Activated CD4-positive, alpha-beta T cell treated with anti-CD3 and anti-CD28 coated beads, Interleukin-2, amount 10 ng/mL, durations not matched to agents 7 days and 5 days (primary cell): Measurements from ENCODE around the gene SLC35F3. TPM values are rescaled to one million over a fixed set of nuclear protein-coding genes. Genes with fewer than 3 reads are reported as not detected.
"Not testable (repeated sequence)": the region's sequence is repeated elsewhere in the genome, so short reads cannot be mapped to it uniquely, and the experiment has no call there.

Experiments used
- CTCF ChIA-PET: fragments of 350-600 bp; sonication (Branson Sonifier 250); formaldehyde crosslinking; loops from one replicate; lab custom pipeline; 2021; ENCODE audit warnings: antibody characterized with exemption; lab: Charles Lee
- POLR2A ChIA-PET: fragments of 350-600 bp; sonication (Branson Sonifier 250); formaldehyde crosslinking; loops from one replicate; lab custom pipeline; 2021; ENCODE audit warnings: antibody characterized with exemption; lab: Charles Lee
- DNase-seq: peaks from one replicate; pipeline ENCODE4 v3.0.0-alpha.2; 2020
- H3K27ac Mint-ChIP-seq: one replicate; pipeline ENCODE4 v1.8.0; 2021; ENCODE audit warnings: mild to moderate bottlenecking, moderate library complexity, mixed read lengths
- H3K27me3 Mint-ChIP-seq: one replicate; pipeline ENCODE4 v1.8.0; 2021; ENCODE audit warnings: mixed read lengths
- H3K36me3 Mint-ChIP-seq: one replicate; pipeline ENCODE4 v1.8.0; 2021; ENCODE audit warnings: low read depth, mixed read lengths
- H3K4me1 Mint-ChIP-seq: one replicate; pipeline ENCODE4 v1.8.0; 2021; ENCODE audit warnings: mixed read lengths
- H3K4me3 Mint-ChIP-seq: one replicate; pipeline ENCODE4 v1.8.0; 2021; ENCODE audit warnings: mild to moderate bottlenecking, moderate library complexity, mixed read lengths
- H3K9me3 Mint-ChIP-seq: one replicate; pipeline ENCODE4 v1.8.0; 2021; ENCODE audit warnings: mixed read lengths
- total RNA-seq, 2 experiments: library from RNA; stranded (reverse); gene quantifications; one replicate each; pipeline ENCODE4 v1.2.3, GENCODE V29; 2021

The SLC35F3 gene
- total RNA-seq, 2 experiments from 2014 or later, result 5.9 to 6.5 TPM

DNA sequence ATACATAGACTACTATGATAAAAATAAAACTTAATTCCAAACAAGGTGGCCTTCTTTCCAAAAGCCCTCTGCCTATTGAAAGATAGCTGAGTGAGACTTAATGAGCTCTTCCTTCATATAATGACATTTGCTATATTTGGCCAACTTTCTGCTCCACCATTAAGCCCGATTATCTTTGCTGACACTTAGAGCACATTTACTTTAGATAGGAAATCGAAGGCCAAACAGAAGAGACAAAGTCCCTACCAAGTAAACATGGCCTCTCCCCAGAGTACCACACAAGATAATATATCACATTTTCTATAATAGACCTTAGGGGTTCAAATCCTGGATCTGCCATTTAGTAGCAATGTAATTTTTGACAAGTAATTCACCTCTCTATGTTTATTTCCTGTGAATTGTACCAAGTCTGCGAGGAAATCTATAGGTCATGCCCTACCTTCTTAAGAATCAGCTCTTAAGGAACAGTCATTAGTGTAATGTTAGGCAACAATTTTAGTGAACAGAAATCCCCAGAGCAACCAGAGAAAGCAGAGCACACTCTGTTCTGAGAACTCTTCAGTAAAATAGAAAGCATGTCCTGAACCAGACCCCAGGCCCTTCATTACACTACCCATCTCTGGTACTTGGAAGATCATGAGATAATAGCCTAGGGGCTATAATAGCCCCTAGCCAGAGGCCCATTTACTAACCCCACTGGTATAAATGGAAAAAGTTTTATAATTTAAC lies 451.5 kb downstream of the SLC35F3 start:
- Mint-ChIP-seq H3K27me3 (peaks cover 16% of the 10 kb centered on the region), H3K9me3 (no peaks in the 10 kb centered on the region)
- POLR2A ChIA-PET, result no interaction called here

DNA sequence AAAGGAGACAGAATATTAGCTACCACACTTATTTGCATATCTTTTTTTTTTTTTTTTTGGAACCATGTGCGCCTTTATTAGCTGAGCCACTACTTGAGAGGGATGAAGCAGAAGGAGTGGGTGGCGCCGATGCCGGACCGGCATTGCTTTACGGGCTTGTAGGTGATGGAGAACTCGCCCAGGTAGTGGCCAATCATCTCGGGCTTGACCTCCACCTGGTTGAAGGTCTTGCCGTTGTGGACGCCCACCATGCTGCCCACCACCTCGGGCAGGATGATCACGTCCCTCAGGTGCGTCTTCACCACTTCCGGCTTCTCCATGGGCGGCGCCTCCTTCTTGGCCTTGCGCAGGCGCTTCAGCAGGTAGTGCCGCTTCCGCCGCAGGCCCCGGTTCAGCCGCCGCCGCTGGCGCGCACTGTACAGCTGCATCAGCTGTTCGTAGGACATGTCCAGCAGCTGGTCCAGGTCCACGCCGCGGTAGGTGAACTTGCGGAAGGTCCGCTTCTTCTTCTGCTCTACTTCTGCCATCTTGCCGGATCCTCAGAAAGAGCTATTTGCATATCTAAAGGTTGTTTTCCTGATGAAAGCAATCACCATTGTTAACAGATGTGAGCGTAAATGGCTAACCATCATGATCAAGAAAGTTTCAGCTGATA lies 452.3 kb downstream of the SLC35F3 start:
- Mint-ChIP-seq H3K27ac (peak overlapping the region; percentile 80), H3K4me3 (peak overlapping the region; percentile 67), H3K27me3 (peaks cover 18% of the 10 kb centered on the region)
- H3K4me1 Mint-ChIP-seq, H3K9me3 Mint-ChIP-seq, H3K36me3 Mint-ChIP-seq, DNase-seq, POLR2A ChIA-PET: not testable (repeated sequence)
- CTCF ChIA-PET, result interaction anchor here (1.1 kb wide), 2 partner anchors 16 to 45 kb away, joined by 3 read pairs; partner anchors contain the start of gene COA6

More for the DNA sequence above, 451.5 kb downstream of the SLC35F3 start:
- CTCF ChIA-PET, result interaction anchor here (1.1 kb wide), 1 partner anchor 17 kb away, joined by 3 read pairs; the partner anchor contains the start of gene COA6
- no peak for DNase-seq
- Mint-ChIP-seq H3K36me3 (no peaks in the 10 kb centered on the region), H3K4me3 (no peak overlapping the region), H3K27ac (no peak overlapping the region), H3K4me1 (no peaks in the 10 kb centered on the region)

DNA sequence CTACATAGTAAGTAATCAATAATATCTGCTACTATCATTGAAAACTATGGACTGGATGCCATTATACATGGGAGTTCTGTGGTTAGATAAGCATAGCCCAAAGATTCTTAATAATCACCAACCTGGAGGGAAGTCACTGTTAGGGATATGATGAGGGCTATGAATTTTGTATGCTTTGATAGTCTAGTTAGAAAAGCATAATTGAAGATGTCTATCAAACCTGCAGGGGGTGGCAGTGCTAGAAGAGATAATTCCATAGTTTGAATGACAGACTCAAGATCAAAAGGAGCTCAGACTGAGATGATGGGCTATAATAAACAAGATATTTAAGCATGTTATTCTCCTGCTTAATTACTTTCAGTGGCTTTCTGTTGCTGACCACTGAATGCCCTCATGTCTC lies 453.4 kb downstream of the SLC35F3 start:
- H3K4me1 Mint-ChIP-seq, result no peaks in the 10 kb centered on the region
- H3K4me3 Mint-ChIP-seq, result no peak overlapping the region
- ChIA-PET POLR2A (no interaction called here), CTCF (interaction anchor here (1.1 kb wide), 1 partner anchor 46 kb away, joined by 3 read pairs; no protein-coding TSS in a partner anchor)
- peaks cover 13% of the 10 kb centered on the region for H3K27me3 Mint-ChIP-seq
- no peaks in the 10 kb centered on the region for H3K9me3 Mint-ChIP-seq
- no peak overlapping the region for H3K27ac Mint-ChIP-seq
- no peaks in the 10 kb centered on the region for H3K36me3 Mint-ChIP-seq
- no peak for DNase-seq

DNA sequence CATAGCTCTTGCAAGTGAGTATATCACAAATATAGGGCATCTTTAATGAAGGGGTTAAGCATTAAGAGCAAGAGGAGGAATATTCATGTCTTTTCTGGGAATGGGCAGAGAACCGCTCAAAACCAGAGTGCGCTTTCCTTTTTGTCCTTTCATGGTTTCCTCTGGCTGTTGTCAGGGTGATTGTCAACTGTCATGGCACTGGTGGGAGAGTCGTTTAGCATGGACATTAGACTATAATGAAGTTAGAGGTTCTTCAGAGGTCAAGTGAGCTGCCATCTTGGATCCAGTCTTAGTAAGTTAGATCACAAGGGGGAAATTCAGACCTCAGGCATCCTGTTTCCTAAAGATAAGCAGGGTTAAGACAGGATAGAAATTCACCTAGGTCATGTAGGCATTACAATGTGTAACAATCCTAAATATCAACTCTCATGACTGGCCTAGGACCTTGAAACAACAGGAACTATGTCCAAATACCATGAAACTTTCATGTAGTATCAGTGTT lies 456.7 kb downstream of the SLC35F3 start:
- no peaks in the 10 kb centered on the region for H3K9me3 Mint-ChIP-seq
- no peak overlapping the region for H3K4me3 Mint-ChIP-seq
- POLR2A ChIA-PET, result no interaction called here
- H3K27ac Mint-ChIP-seq, result no peak overlapping the region
- DNase-seq, result no peak
- H3K4me1 Mint-ChIP-seq, result no peaks in the 10 kb centered on the region
- peaks cover 7% of the 10 kb centered on the region for H3K27me3 Mint-ChIP-seq
- CTCF ChIA-PET, result no interaction called here
- no peaks in the 10 kb centered on the region for H3K36me3 Mint-ChIP-seq

DNA sequence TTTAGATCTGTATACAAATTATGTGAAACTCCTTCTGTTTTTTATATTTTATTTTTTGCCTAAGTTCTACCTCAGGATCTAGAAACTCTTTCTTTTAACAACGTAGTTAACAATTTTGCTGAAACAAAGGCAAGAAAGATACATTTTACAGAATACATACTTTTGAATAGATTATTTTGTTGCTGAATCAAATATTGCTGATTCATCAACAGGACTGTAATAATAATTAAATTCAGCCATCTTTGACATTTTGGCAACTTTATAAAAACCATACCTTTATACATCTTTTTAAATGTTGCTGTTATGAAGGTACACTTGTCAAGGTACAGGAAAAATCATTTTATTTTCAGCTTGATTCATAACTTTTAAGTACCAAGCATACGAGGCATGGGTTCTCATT lies 458.1 kb downstream of the SLC35F3 start:
- DNase-seq, result no peak
- no peaks in the 10 kb centered on the region for H3K36me3 Mint-ChIP-seq
- no peak overlapping the region for H3K27ac Mint-ChIP-seq
- H3K4me1 Mint-ChIP-seq, result no peaks in the 10 kb centered on the region
- ChIA-PET POLR2A (no interaction called here), CTCF (no interaction called here)
- H3K9me3 Mint-ChIP-seq, result no peaks in the 10 kb centered on the region
- H3K27me3 Mint-ChIP-seq, result peaks cover 7% of the 10 kb centered on the region
- H3K4me3 Mint-ChIP-seq, result no peak overlapping the region

DNA sequence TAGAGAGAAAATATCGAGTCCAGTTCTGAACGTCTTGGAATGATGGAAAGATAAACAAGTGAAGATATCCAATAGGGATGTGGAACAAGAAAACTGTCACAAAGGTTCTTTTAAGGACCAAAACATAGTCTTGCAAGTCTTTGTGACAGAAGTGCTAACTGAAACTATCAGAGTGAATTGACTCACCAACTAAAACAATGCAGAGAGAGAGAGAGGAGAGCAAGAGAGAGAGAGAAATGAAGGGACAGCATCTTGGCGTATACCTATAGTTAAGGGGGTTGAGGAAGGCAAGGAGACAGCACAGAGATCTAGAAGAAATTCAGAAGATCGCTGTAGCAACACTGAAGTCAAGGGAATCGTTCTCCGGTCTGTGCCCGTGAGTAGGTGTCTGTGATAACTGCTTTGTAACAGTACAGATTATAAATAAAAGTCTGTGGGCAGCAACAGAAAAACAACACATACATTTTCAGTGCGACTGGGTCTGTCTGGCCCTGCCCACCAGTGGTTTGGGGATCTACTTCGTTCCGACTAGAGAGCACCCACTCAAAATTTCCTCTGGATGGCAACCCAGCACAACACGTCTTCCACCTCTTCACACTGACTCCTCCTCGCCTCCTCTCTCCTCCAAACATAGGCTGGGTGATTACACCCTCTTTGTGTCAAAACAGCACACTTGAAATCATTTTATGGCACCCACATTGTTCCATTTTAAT lies 464.0 kb downstream of the SLC35F3 start:
- Mint-ChIP-seq H3K27me3 (peaks cover 6% of the 10 kb centered on the region), H3K4me3 (no peak overlapping the region), H3K4me1 (peaks cover 27% of the 10 kb centered on the region), H3K36me3 (peaks cover 5% of the 10 kb centered on the region), H3K9me3 (no peaks in the 10 kb centered on the region), H3K27ac (no peak overlapping the region)
- POLR2A ChIA-PET, result no interaction called here
- CTCF ChIA-PET, result no interaction called here
- peak; percentile 30 for DNase-seq

DNA sequence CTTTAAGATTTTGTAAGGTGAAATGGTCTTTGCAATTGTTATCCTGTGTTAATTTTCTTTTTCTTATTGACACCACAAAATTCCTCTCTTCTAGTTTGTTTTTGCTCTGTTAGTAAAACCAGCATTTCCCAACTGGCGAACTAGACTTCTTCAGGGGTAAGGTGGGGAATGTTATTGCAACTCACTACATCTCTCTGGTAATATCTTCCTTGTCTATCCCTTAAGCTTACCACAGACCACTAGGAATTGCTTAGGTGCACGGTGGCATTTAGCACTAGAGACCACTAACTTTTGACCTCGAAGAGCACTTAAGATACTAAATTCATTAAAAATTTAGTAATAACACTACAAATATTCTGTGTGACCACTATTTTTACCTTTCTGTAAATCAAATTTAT lies 464.6 kb downstream of the SLC35F3 start:
- ChIA-PET CTCF (no interaction called here), POLR2A (interaction anchor here (0.6 kb wide), 1 partner anchor 501 kb away, joined by 3 read pairs; no protein-coding TSS in a partner anchor)
- H3K27ac Mint-ChIP-seq, result no peak overlapping the region

DNA sequence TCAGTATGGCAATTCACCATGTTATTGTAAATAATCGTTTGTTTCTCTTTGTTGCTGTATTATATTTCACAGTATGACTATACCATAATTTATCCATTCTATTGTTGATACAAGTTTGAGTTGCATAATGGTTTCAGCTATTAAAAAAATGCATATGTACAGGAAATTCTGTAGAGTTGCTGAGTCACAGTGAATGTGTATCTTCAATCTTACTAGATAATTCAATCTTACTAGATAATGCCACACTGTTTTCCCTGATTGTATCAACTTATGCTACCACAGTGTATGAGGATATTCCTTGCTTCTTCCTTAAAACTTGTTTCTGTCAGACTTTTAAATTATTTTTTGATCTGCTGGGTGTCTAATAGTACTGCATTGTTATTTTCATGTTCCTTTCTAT lies 465.3 kb downstream of the SLC35F3 start:
- CTCF ChIA-PET, result interaction anchor here (0.8 kb wide), 1 partner anchor 25 kb away, joined by 3 read pairs; no protein-coding TSS in a partner anchor

More for the DNA sequence above, 464.6 kb downstream of the SLC35F3 start:
- Mint-ChIP-seq H3K4me1 (peaks cover 28% of the 10 kb centered on the region), H3K9me3 (no peaks in the 10 kb centered on the region), H3K4me3 (no peak overlapping the region), H3K36me3 (peaks cover 6% of the 10 kb centered on the region), H3K27me3 (peaks cover 6% of the 10 kb centered on the region)
- DNase-seq, result no peak

DNA sequence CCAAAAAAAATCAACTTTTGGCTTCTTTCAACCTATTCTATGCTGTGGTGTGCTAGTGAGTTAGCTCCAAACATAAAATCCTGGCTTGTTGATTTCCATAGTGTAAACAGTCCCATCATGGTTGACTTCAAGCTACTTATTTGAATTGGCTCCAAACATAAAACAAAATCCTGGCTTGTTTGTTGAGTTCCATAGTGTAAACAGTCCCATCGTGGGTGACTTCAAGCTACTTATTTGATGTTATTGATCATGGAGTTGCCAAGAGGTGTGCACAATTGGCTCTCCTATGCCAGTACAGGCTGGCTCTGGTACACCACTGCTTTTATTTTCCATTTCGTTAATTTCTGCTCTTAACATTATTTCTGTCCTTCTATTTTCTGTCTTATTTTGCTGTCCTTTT lies 466.9 kb downstream of the SLC35F3 start:
- POLR2A ChIA-PET, result no interaction called here
- H3K27me3 Mint-ChIP-seq, result peaks cover 6% of the 10 kb centered on the region
- H3K27ac Mint-ChIP-seq, result no peak overlapping the region

More for the DNA sequence above, 465.3 kb downstream of the SLC35F3 start:
- Mint-ChIP-seq H3K27me3 (peaks cover 6% of the 10 kb centered on the region), H3K9me3 (no peaks in the 10 kb centered on the region), H3K4me3 (no peak overlapping the region), H3K4me1 (peaks cover 35% of the 10 kb centered on the region), H3K36me3 (peaks cover 12% of the 10 kb centered on the region), H3K27ac (no peak overlapping the region)
- POLR2A ChIA-PET, result interaction anchor here (0.6 kb wide), 1 partner anchor 500 kb away, joined by 3 read pairs; no protein-coding TSS in a partner anchor
- DNase-seq, result no peak

DNA sequence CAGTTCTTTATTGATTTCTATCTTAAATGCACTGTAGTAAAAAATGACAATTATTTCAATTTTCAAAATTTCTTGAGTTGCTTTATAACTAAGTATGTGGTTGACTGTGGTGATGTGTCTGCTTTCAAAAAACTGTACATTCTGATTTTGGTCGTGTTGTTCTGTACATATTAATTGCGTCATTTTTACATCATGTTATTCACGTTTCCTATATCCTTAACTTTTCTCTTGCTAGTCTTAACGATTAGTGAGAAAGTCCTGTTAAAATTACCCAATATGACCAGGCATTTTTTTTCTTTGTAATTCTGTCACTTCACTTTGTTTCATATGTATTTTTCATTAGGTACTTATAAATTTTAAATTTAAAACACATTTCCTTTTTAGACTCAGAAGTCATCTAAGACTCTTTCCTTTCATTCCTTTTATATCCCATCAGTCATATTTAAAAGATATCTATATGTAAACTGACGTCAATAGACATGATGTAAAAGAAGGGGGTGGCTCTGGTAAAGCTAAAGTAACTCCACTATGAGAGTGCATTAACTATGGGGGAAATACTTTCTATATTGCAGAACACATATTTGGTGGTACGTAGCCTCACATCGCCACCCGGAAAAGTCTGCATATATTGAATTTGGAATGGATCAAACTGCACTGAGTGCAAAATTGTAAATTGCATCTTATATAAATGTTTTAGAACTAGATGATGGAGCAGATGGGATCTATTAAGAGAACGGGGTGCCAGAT lies 467.7 kb downstream of the SLC35F3 start:
- H3K4me3 Mint-ChIP-seq, result peak overlapping the region; percentile 98
- ChIA-PET CTCF (no interaction called here), POLR2A (no interaction called here)
- peaks cover 28% of the 10 kb centered on the region for H3K36me3 Mint-ChIP-seq
- H3K27me3 Mint-ChIP-seq, result peaks cover 6% of the 10 kb centered on the region
- H3K4me1 Mint-ChIP-seq, result peaks cover 55% of the 10 kb centered on the region
- DNase-seq, result no peak
- H3K9me3 Mint-ChIP-seq, result no peaks in the 10 kb centered on the region
- peak overlapping the region; percentile 99 for H3K27ac Mint-ChIP-seq

More for the DNA sequence above, 466.9 kb downstream of the SLC35F3 start:
- Mint-ChIP-seq H3K9me3 (no peaks in the 10 kb centered on the region), H3K4me3 (peak overlapping the region; percentile 98), H3K36me3 (peaks cover 22% of the 10 kb centered on the region), H3K4me1 (peaks cover 50% of the 10 kb centered on the region)
- DNase-seq, result no peak
- CTCF ChIA-PET, result interaction anchor here (0.6 kb wide), 1 partner anchor 46 kb away, joined by 3 read pairs; no protein-coding TSS in a partner anchor

DNA sequence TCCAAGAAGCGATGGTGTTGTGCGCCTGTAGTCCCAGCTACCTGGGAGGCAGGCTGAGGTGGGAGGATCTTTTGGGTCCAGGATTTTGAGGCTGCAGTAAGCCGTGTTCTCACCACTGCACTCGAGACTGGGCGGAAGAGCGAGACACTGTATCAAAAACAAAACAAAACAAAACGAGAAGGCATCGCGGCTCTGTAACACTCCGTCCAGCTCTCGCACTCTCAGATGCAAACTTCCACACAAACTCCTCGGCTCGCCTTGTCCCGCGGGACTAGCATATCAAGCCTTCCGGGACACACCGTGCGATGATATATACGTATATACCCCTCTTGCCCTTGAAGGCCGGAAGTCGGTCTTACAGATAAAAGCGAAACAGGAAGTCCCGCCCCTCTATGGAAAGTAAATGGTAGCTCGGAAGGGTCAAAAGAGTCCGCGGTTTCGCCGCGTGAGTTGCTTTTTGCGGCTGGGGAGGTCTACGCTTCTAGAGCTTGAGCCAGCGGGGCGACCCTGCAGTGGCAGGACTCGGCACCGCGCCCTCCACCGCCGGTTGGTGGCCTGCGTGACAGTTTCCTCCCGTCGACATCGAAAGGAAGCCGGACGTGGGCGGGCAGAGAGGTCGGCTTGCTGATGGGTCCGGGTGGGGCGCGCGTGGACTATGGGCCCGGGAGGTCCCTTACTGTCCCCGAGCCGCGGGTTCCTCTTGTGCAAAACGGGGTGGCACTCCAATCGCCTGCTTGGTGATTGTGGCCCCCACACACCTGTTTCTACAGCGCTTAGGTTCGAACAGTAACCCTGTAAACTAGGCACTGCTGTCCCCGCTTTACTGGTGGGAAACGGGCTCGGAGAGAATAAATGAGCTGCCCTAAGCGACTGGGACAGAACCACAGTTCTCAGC lies 468.8 kb downstream of the SLC35F3 start, which contains the start of gene COA6:
COA6 (plus strand) TSS at position 393 of the 895 bp plus-strand sequence; CDS start at position 404, 11 bp downstream.
- peak; percentile 92 for DNase-seq
- ChIA-PET POLR2A (interaction anchor here (0.6 kb wide), 2 partner anchors 25 to 165 kb away, joined by 3 to 4 read pairs; no protein-coding TSS in a partner anchor), CTCF (interaction anchor here (0.9 to 1.5 kb wide), 7 partner anchors 9 to 178 kb away, joined by 3 to 9 read pairs (median 3); no protein-coding TSS in a partner anchor)
- no peaks in the 10 kb centered on the region for H3K9me3 Mint-ChIP-seq
- peaks cover 2% of the 10 kb centered on the region for H3K27me3 Mint-ChIP-seq
- H3K4me3 Mint-ChIP-seq, result peak within 1 kb of the TSS; percentile 98
- peaks cover 55% of the 10 kb centered on the region for H3K4me1 Mint-ChIP-seq
- peaks cover 39% of the 10 kb centered on the region for H3K36me3 Mint-ChIP-seq
- H3K27ac Mint-ChIP-seq, result peak within 1 kb of the TSS; percentile 99
